ENCODE results near the gene SPRR5. TPM values are rescaled to one million over a fixed set of nuclear protein-coding genes. Genes with fewer than 3 reads are reported as not detected.

The SPRR5 gene
- total RNA-seq, 6 experiments from 2014 or later = not detected

GRCh38 chr1:152959273-152959672 is 12.3 kb downstream of the SPRR5 start:
- no peak for DNase-seq
- Mint-ChIP-seq H3K9me3 (peaks cover 2% of the 10 kb centered on the region), H3K4me3 (no peak overlapping the region), H3K27ac (no peak overlapping the region), H3K27me3 (ENCODE audit: insufficient read depth) (peaks cover 2% of the 10 kb centered on the region), H3K4me1 (ENCODE audit: low read depth) (peaks cover 4% of the 10 kb centered on the region; the same call in 1 of the 2 replicates), H3K36me3 (ENCODE audit: low read depth) (no peaks in the 10 kb centered on the region; the same call in 1 of the 2 replicates)
- no peak for TF ChIP-seq CTCF (IDR thresholded peaks at IDR 0.05)

GRCh38 chr1:152959801-152960451 is 12.9 kb downstream of the SPRR5 start:
- Mint-ChIP-seq H3K36me3 (ENCODE audit: low read depth) (no peaks in the 10 kb centered on the region; the same call in 1 of the 2 replicates), H3K27ac (no peak overlapping the region), H3K4me1 (ENCODE audit: low read depth) (no peaks in the 10 kb centered on the region), H3K27me3 (ENCODE audit: insufficient read depth) (peaks cover 3% of the 10 kb centered on the region), H3K4me3 (no peak overlapping the region), H3K9me3 (no peaks in the 10 kb centered on the region; the same call in 1 of the 2 replicates)
- no peak for DNase-seq
- TF ChIP-seq CTCF (IDR thresholded peaks at IDR 0.05) = no peak

- Mint-ChIP-seq H3K4me1 (ENCODE audit: low read depth) (no peaks in the 10 kb centered on the region), H3K27me3 (ENCODE audit: insufficient read depth) (peaks cover 3% of the 10 kb centered on the region), H3K36me3 (ENCODE audit: low read depth) (no peaks in the 10 kb centered on the region; the same call in 1 of the 2 replicates)
Measured at GRCh38 chr1:152960452-152961044, 13.5 kb downstream of the SPRR5 start.

GRCh38 chr1:152961226-152961891 is 14.4 kb downstream of the SPRR5 start:
- Mint-ChIP-seq H3K27ac (no peak overlapping the region), H3K9me3 (no peaks in the 10 kb centered on the region; the same call in 1 of the 2 replicates), H3K4me3 (no peak overlapping the region), H3K27me3 (ENCODE audit: insufficient read depth) (peaks cover 3% of the 10 kb centered on the region), H3K36me3 (ENCODE audit: low read depth) (no peaks in the 10 kb centered on the region; the same call in 1 of the 2 replicates), H3K4me1 (ENCODE audit: low read depth) (no peaks in the 10 kb centered on the region)
- TF ChIP-seq CTCF (IDR thresholded peaks at IDR 0.05) = no peak
- DNase-seq = no peak

More at GRCh38 chr1:152960452-152961044, 13.5 kb downstream of the SPRR5 start:
- no peak for DNase-seq
- Mint-ChIP-seq H3K27ac (no peak overlapping the region), H3K9me3 (no peaks in the 10 kb centered on the region; the same call in 1 of the 2 replicates), H3K4me3 (no peak overlapping the region)
- TF ChIP-seq CTCF (IDR thresholded peaks at IDR 0.05) = no peak

- Mint-ChIP-seq H3K27me3 (ENCODE audit: insufficient read depth) (peaks cover 4% of the 10 kb centered on the region), H3K27ac (no peak overlapping the region), H3K4me1 (ENCODE audit: low read depth) (no peaks in the 10 kb centered on the region), H3K9me3 (peaks cover 4% of the 10 kb centered on the region; the same call in 1 of the 2 replicates), H3K4me3 (no peak overlapping the region), H3K36me3 (ENCODE audit: low read depth) (no peaks in the 10 kb centered on the region; the same call in 1 of the 2 replicates)
- TF ChIP-seq CTCF (IDR thresholded peaks at IDR 0.05) = no peak
- DNase-seq = no peak
Measured at GRCh38 chr1:152962876-152963415, 15.9 kb downstream of the SPRR5 start.
